Measurements from ENCODE around the gene TBX1.

The TBX1 gene

GRCh38 chr22:19814428-19814827 is 53.9 kb downstream of the TBX1 start:
- POLR2A ChIA-PET (ENCODE audit: low non-redundant PET) = no interaction called here
- no peak for TF ChIP-seq CTCF (conservative IDR thresholded peaks at IDR 0.05; ENCODE audit: low read depth)
- peak overlapping the region; percentile 32; the same call in 1 of the 2 replicates for H3K27ac ChIP-seq
- CTCF ChIA-PET = interaction anchor here (0.6 kb wide), 1 partner anchor 139 kb away, joined by 3 read pairs; no protein-coding TSS in a partner anchor
- no peak for DNase-seq (ENCODE audit: low spot score)

- ChIA-PET CTCF (interaction anchor here (0.6 kb wide), 1 partner anchor 139 kb away, joined by 3 read pairs; no protein-coding TSS in a partner anchor), POLR2A (ENCODE audit: low non-redundant PET) (no interaction called here)
- TF ChIP-seq CTCF (conservative IDR thresholded peaks at IDR 0.05; ENCODE audit: low read depth) = no peak
- peak overlapping the region; percentile 37 for H3K27ac ChIP-seq
- DNase-seq (ENCODE audit: low spot score) = no peak
These were observed 54.7 kb downstream of the TBX1 start for GRCh38 chr22:19815093-19815822.

GRCh38 chr22:19815823-19816290 is 55.3 kb downstream of the TBX1 start:
- POLR2A ChIA-PET (ENCODE audit: low non-redundant PET) = no interaction called here
- CTCF ChIA-PET = no interaction called here
- no peak for TF ChIP-seq CTCF (conservative IDR thresholded peaks at IDR 0.05; ENCODE audit: low read depth)
- peak overlapping the region; percentile 37 for H3K27ac ChIP-seq
- no peak for DNase-seq (ENCODE audit: low spot score)

- CTCF ChIA-PET = no interaction called here
- no peak for TF ChIP-seq CTCF (conservative IDR thresholded peaks at IDR 0.05; ENCODE audit: low read depth)
- peak overlapping the region; percentile 37; the same call in 1 of the 2 replicates for H3K27ac ChIP-seq
- POLR2A ChIA-PET (ENCODE audit: low non-redundant PET) = no interaction called here
- no peak for DNase-seq (ENCODE audit: low spot score)
These were observed 56.0 kb downstream of the TBX1 start for GRCh38 chr22:19816372-19817119.

Measured in RWPE1 (cell line).